Erythroblast (primary cell): ENCODE results near the gene TMEM272.

Experiments
- GATA1 ChIP-seq: IDR thresholded peaks from 2 replicates; pipeline ENCODE4 v1.6.1; 2011; ENCODE audit warnings: low read depth, mild to moderate bottlenecking, control low read depth, low read length, moderate library complexity
- POLR2A ChIP-seq: IDR thresholded peaks from 2 replicates; pipeline ENCODE4 v1.6.1; 2011; ENCODE audit warnings: mild to moderate bottlenecking, low read length

DNA sequence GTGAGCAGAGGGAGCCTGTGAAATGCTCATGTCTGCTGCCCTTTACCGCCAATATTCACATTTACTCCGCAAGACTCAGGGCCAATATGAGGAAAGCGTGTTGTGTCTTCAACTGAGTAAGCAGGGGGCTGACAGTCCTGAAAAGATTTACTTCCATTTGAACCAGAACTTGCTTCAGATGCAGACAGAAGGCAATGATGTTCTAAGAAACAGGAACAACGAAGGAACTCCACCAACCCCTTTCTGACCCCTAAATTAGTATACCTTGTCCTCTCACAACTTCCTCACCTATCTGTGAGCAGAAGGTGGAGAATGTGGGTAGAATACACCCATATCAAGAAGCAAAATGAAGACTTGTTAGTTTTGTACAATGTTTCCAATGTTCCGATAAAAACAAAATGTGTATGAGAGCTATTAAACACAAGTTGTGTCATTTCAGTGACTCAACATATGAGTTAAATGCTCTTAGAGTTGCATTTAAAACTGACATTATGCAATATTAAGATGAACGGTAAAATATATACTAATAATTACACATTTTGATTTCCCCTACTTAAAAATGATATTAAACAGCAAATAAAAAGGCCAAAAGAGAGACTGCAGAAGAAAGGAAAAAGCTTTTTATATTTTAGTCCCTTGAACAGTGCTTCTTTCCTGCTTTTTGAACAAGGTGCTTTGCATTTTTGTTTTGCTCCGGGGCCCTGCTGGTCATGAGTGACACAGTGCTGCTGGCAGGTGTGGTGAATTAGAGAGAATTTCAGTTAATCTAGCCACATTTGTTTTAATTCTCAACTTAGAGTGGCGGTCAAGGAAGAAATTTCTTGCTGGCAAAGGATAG lies 16.0 kb downstream of the TMEM272 start:
- TF ChIP-seq POLR2A: no peak
- TF ChIP-seq GATA1: no peak
